OCI-LY7 (cell line): Measurements from ENCODE around the gene CFAP210.

Experiments
- EZH2phosphoT487 ChIP-seq: fragments of 200-600 bp; sonication (generic); IDR thresholded peaks from 2 replicates; pipeline ENCODE4 v1.6.1; 2018; ENCODE audit warnings: low read depth, borderline replicate concordance, mild to moderate bottlenecking, mixed run types, antibody characterized with exemption, low read length, moderate library complexity, mixed read lengths
- TF ChIP-seq, protein P1 (sequence below): fragments of 200-600 bp; sonication (generic); conservative IDR thresholded peaks from 2 replicates; pipeline ENCODE4 v1.5.1; 2014; ENCODE audit warnings: mild to moderate bottlenecking, antibody characterized with exemption, low read length, moderate library complexity, mixed read lengths

DNA sequence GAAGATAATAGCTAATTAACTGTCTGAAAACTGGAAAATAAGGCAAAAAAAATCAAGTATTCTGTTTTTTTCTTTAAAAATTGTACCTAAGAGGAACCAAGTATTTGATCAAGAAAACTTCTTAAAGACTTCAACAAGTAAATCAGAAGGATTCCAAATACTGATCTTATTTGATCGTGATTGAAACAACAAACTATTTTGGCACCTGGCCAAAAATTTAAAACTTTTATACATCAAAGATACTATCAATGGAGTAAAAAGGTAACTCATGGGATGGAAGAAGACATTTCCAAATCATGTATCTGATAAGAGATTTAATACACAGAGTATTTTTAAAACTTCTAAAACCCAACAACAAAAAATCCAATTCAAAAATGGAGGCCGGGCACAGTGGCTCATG lies 46.7 kb downstream of the CFAP210 start:
- no peak for TF ChIP-seq EZH2phosphoT487
- TF ChIP-seq, protein P1, sequence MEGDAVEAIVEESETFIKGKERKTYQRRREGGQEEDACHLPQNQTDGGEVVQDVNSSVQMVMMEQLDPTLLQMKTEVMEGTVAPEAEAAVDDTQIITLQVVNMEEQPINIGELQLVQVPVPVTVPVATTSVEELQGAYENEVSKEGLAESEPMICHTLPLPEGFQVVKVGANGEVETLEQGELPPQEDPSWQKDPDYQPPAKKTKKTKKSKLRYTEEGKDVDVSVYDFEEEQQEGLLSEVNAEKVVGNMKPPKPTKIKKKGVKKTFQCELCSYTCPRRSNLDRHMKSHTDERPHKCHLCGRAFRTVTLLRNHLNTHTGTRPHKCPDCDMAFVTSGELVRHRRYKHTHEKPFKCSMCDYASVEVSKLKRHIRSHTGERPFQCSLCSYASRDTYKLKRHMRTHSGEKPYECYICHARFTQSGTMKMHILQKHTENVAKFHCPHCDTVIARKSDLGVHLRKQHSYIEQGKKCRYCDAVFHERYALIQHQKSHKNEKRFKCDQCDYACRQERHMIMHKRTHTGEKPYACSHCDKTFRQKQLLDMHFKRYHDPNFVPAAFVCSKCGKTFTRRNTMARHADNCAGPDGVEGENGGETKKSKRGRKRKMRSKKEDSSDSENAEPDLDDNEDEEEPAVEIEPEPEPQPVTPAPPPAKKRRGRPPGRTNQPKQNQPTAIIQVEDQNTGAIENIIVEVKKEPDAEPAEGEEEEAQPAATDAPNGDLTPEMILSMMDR, result no peak
